NB4 (cell line): ENCODE data around the gene TBX2.

ENCODE experiments used
- CTCF ChIP-seq: IDR thresholded peaks from one replicate; pipeline ENCODE4 v1.5.1; 2012; ENCODE audit warnings: low read depth, low read length
- POLR2A ChIP-seq: IDR thresholded peaks from 2 replicates; pipeline ENCODE4 v1.6.1; 2011; ENCODE audit warnings: mild to moderate bottlenecking; ENCODE audit not compliant: insufficient read length; ENCODE audit errors: extremely low read depth

GRCh38 chr17:61412860-61413660 is 13.4 kb downstream of the TBX2 start:
- TF ChIP-seq CTCF (no peak), POLR2A (no peak)
